HEK293 (cell line): ENCODE data around the gene CD274.

Experiments used
- CTCF ChIA-PET: fragments of 350-600 bp; formaldehyde crosslinking; extraction: SDS; loops from one replicate; lab custom pipeline; 2021; ENCODE audit warnings: antibody characterized with exemption; lab: Yijun Ruan, JAX
- POLR2A ChIA-PET: fragments of 300-600 bp; formaldehyde crosslinking; extraction: SDS; loops from one replicate; lab custom pipeline; 2020; ENCODE audit warnings: antibody characterized with exemption, inconsistent platforms; lab: Yijun Ruan, JAX
- H3K27ac ChIP-seq: fragments of 200-500 bp; sonication (Bioruptor generic); 2 replicates; pipeline ENCODE4 v1.5.1; 2014; ENCODE audit warnings: low read depth, low read length, control low read depth, inconsistent platforms; ENCODE audit errors: extremely low read depth
- H3K36me3 ChIP-seq, 2 experiments: fragments of 200-500 bp in 1 of 2; sonication (Bioruptor generic) in 1 of 2; 1 replicate in 1 of 2; 2 replicates in 1 of 2; pipeline ENCODE4 v1.5.1; 2014 to 2017; ENCODE audit warnings: inconsistent platforms in 2 of 2, low read length in 2 of 2; ENCODE audit not compliant: control insufficient read depth in 2 of 2, insufficient read depth in 1 of 2
- H3K4me1 ChIP-seq: fragments of 200-500 bp; sonication (Bioruptor generic); 2 replicates; pipeline ENCODE4 v1.5.1; 2014; ENCODE audit warnings: mild to moderate bottlenecking, low read length, inconsistent platforms; ENCODE audit not compliant: control insufficient read depth, insufficient read depth
- H3K4me3 ChIP-seq: 2 replicates; pipeline ENCODE4 v1.5.1; 2011; ENCODE audit warnings: low read depth, mild to moderate bottlenecking, control low read depth, low read length, moderate library complexity
- H3K9me3 ChIP-seq: fragments of 200-500 bp; sonication (Bioruptor generic); 2 replicates; pipeline ENCODE4 v1.5.1; 2014; ENCODE audit warnings: low read depth, low read length, inconsistent platforms; ENCODE audit not compliant: control insufficient read depth, insufficient read depth
- FEZF1 ChIP-seq: fragments of 450-650 bp; formaldehyde crosslinking; IDR thresholded peaks from 2 replicates; pipeline ENCODE4 v1.5.1; 2016; ENCODE audit warnings: missing biosample characterization, missing genetic modification characterization
- GLIS1 ChIP-seq: fragments of 450-650 bp; formaldehyde crosslinking; IDR thresholded peaks from 2 replicates; pipeline ENCODE4 v1.5.1; 2016; ENCODE audit warnings: missing biosample characterization, missing genetic modification characterization
- HOXA7 ChIP-seq: sonication (generic); formaldehyde crosslinking; IDR thresholded peaks from 2 replicates; pipeline ENCODE4 v1.8.1; 2022; ENCODE audit warnings: missing genetic modification reagents, borderline replicate concordance
- KLF7 ChIP-seq: fragments of 450-650 bp; formaldehyde crosslinking; IDR thresholded peaks from 2 replicates; pipeline ENCODE4 v1.5.1; 2016; ENCODE audit warnings: missing biosample characterization, missing genetic modification characterization, borderline replicate concordance
- SP3 ChIP-seq: fragments of 450-650 bp; formaldehyde crosslinking; IDR thresholded peaks from 2 replicates; pipeline ENCODE4 v1.5.1; 2016; ENCODE audit warnings: missing biosample characterization, missing genetic modification characterization
- ZFHX2 ChIP-seq: fragments of 450-650 bp; formaldehyde crosslinking; conservative IDR thresholded peaks from 2 replicates; pipeline ENCODE4 v1.5.1; 2016; ENCODE audit warnings: missing biosample characterization, missing genetic modification characterization
- ZFP37 ChIP-seq: fragments of 450-650 bp; formaldehyde crosslinking; IDR thresholded peaks from 2 replicates; pipeline ENCODE4 v1.5.1; 2016; ENCODE audit warnings: missing biosample characterization, missing genetic modification characterization
- ZNF132 ChIP-seq: fragments of 450-650 bp; formaldehyde crosslinking; IDR thresholded peaks from 2 replicates; pipeline ENCODE4 v1.5.1; 2017; ENCODE audit warnings: missing biosample characterization, missing genetic modification characterization, borderline replicate concordance
- ZNF138 ChIP-seq: fragments of 450-650 bp; formaldehyde crosslinking; IDR thresholded peaks from 2 replicates; pipeline ENCODE4 v1.5.1; 2016; ENCODE audit warnings: missing biosample characterization, missing genetic modification characterization, borderline replicate concordance
- ZNF174 ChIP-seq: fragments of 450-650 bp; formaldehyde crosslinking; IDR thresholded peaks from 2 replicates; pipeline ENCODE4 v1.5.0; 2017; ENCODE audit warnings: missing biosample characterization, mild to moderate bottlenecking, missing genetic modification characterization
- ZNF2 ChIP-seq: fragments of 450-650 bp; formaldehyde crosslinking; IDR thresholded peaks from 2 replicates; pipeline ENCODE4 v1.5.1; 2016; ENCODE audit warnings: missing biosample characterization, missing genetic modification characterization
- ZNF292 ChIP-seq: fragments of 450-650 bp; formaldehyde crosslinking; IDR thresholded peaks from 2 replicates; pipeline ENCODE4 v1.5.1; 2016; ENCODE audit warnings: low read depth, missing biosample characterization, missing genetic modification characterization, borderline replicate concordance
- ZNF335 ChIP-seq: fragments of 450-650 bp; formaldehyde crosslinking; conservative IDR thresholded peaks from 2 replicates; pipeline ENCODE4 v1.5.1; 2016; ENCODE audit warnings: missing biosample characterization, missing genetic modification characterization
- ZNF423 ChIP-seq: fragments of 450-650 bp; formaldehyde crosslinking; IDR thresholded peaks from 2 replicates; pipeline ENCODE4 v1.5.1; 2016; ENCODE audit warnings: missing biosample characterization, missing genetic modification characterization
- ZNF501 ChIP-seq: fragments of 450-650 bp; formaldehyde crosslinking; IDR thresholded peaks from 2 replicates; pipeline ENCODE4 v1.5.1; 2016; ENCODE audit warnings: missing biosample characterization, missing genetic modification characterization
- ZNF76 ChIP-seq: fragments of 450-650 bp; formaldehyde crosslinking; IDR thresholded peaks from 2 replicates; pipeline ENCODE4; 2016; ENCODE audit warnings: low read depth, missing biosample characterization, missing genetic modification characterization, borderline replicate concordance
- ZNF843 ChIP-seq: fragments of 450-650 bp; formaldehyde crosslinking; IDR thresholded peaks from 2 replicates; pipeline ENCODE4 v1.5.1; 2016; ENCODE audit warnings: missing biosample characterization, missing genetic modification characterization
- TF ChIP-seq, protein P1 (sequence below): fragments of 450-650 bp; formaldehyde crosslinking; IDR thresholded peaks from 2 replicates; pipeline ENCODE4 v1.5.1; 2016; ENCODE audit warnings: missing biosample characterization, missing genetic modification characterization
- TF ChIP-seq, protein P2 (sequence below): fragments of 450-650 bp; formaldehyde crosslinking; IDR thresholded peaks from 2 replicates; pipeline ENCODE4 v1.5.1; 2016; ENCODE audit warnings: missing biosample characterization, missing genetic modification characterization, borderline replicate concordance
- TF ChIP-seq, protein P3 (sequence below): fragments of 450-650 bp; formaldehyde crosslinking; IDR thresholded peaks from 2 replicates; pipeline ENCODE4 v1.5.1; 2016; ENCODE audit warnings: missing biosample characterization, missing genetic modification characterization
- TF ChIP-seq, protein P4 (sequence below): fragments of 450-650 bp; formaldehyde crosslinking; IDR thresholded peaks from 2 replicates; pipeline ENCODE4 v1.5.1; 2017; ENCODE audit warnings: missing biosample characterization, missing genetic modification characterization

CD274 gene

DNA sequence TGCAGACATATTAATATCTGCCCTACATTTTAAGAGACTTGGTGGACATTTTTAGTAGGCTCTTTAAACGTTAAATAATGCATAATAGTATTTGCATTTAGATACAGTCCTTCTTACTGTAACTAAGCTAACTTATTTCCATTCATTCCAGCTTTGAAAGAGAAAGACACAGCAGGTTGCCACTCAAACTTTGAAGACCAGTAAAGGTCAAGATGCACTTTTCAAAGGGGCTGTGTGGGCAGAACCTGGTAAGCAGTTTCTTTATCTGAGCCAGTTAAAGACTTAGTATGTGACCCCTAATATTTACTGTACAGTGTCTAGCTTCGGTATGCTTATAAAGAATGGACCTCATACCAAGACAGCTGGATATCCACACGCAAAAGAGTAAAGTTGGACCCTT, 33.4 kb upstream of the CD274 start:
- Histone ChIP-seq H3K27ac (no peak overlapping the region), H3K36me3 (peaks cover 0 to 6% of the 10 kb centered on the region in 2 experiments; a peak in 1 of 3 replicates), H3K4me1 (no peaks in the 10 kb centered on the region), H3K9me3 (no peaks in the 10 kb centered on the region), H3K4me3 (no peak overlapping the region)
- CTCF ChIA-PET = interaction anchor here (0.6 to 1.3 kb wide), 4 partner anchors 8 to 231 kb away, joined by 3 to 5 read pairs (median 4); no protein-coding TSS in a partner anchor
- POLR2A ChIA-PET = interaction anchor here (0.7 kb wide), 1 partner anchor 138 kb away, joined by 4 read pairs; no protein-coding TSS in a partner anchor
- TF ChIP-seq GLIS1 (tag by site-specific recombination) = no peak
- TF ChIP-seq ZNF843 (tag by site-specific recombination) = no peak
- TF ChIP-seq ZNF335 (tag by site-specific recombination) = no peak
- TF ChIP-seq FEZF1 = no peak
- no peak for TF ChIP-seq ZNF2 (tag by site-specific recombination)
- no peak for TF ChIP-seq ZFP37 (tag by site-specific recombination)
- TF ChIP-seq KLF7 (tag by site-specific recombination) = no peak
- no peak for TF ChIP-seq SP3 (tag by site-specific recombination)
- no peak for TF ChIP-seq ZNF138 (tag by site-specific recombination)
- TF ChIP-seq, protein P1, sequence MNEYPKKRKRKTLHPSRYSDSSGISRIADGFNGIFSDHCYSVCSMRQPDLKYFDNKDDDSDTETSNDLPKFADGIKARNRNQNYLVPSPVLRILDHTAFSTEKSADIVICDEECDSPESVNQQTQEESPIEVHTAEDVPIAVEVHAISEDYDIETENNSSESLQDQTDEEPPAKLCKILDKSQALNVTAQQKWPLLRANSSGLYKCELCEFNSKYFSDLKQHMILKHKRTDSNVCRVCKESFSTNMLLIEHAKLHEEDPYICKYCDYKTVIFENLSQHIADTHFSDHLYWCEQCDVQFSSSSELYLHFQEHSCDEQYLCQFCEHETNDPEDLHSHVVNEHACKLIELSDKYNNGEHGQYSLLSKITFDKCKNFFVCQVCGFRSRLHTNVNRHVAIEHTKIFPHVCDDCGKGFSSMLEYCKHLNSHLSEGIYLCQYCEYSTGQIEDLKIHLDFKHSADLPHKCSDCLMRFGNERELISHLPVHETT (tag by site-specific recombination) = no peak
- TF ChIP-seq ZNF174 = no peak
- TF ChIP-seq, protein P2, sequence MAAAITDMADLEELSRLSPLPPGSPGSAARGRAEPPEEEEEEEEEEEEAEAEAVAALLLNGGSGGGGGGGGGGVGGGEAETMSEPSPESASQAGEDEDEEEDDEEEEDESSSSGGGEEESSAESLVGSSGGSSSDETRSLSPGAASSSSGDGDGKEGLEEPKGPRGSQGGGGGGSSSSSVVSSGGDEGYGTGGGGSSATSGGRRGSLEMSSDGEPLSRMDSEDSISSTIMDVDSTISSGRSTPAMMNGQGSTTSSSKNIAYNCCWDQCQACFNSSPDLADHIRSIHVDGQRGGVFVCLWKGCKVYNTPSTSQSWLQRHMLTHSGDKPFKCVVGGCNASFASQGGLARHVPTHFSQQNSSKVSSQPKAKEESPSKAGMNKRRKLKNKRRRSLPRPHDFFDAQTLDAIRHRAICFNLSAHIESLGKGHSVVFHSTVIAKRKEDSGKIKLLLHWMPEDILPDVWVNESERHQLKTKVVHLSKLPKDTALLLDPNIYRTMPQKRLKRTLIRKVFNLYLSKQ (tag by site-specific recombination) = no peak
- no peak for TF ChIP-seq ZNF76 (tag by site-specific recombination)
- TF ChIP-seq, all 188 proteins: peak for 0

DNA sequence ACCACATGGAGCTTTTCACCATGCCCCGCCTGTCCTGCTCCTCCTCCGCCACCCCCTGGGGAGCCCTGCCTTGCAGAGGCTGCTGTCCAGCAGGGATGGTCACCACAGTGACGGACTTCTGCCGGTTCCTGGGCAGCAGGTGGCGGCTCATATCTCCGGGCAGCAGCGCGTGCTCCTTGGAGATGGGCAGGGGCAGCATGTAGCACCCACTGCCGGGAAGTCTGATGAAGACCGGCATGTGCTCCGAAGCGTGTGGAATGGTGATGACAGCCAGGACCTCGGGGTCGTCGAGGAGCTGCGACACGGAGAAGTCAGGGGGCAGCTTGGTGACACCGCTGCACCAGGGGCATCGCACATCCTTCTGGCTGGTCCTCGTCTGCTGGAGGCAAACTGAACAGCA, 31.9 kb upstream of the CD274 start:
- no peak for TF ChIP-seq HOXA7
- TF ChIP-seq ZFHX2 (tag by site-specific recombination) = no peak
- TF ChIP-seq ZNF423 = no peak
- no peak for TF ChIP-seq ZNF132 (tag by site-specific recombination)
- TF ChIP-seq ZNF501 (tag by site-specific recombination) = no peak
- TF ChIP-seq, protein P3, sequence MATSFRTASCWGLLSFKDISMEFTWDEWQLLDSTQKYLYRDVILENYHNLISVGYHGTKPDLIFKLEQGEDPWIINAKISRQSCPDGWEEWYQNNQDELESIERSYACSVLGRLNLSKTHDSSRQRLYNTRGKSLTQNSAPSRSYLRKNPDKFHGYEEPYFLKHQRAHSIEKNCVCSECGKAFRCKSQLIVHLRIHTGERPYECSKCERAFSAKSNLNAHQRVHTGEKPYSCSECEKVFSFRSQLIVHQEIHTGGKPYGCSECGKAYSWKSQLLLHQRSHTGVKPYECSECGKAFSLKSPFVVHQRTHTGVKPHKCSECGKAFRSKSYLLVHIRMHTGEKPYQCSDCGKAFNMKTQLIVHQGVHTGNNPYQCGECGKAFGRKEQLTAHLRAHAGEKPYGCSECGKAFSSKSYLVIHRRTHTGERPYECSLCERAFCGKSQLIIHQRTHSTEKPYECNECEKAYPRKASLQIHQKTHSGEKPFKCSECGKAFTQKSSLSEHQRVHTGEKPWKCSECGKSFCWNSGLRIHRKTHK (tag by site-specific recombination) = no peak
- no peak for TF ChIP-seq ZNF292
- TF ChIP-seq, protein P4, sequence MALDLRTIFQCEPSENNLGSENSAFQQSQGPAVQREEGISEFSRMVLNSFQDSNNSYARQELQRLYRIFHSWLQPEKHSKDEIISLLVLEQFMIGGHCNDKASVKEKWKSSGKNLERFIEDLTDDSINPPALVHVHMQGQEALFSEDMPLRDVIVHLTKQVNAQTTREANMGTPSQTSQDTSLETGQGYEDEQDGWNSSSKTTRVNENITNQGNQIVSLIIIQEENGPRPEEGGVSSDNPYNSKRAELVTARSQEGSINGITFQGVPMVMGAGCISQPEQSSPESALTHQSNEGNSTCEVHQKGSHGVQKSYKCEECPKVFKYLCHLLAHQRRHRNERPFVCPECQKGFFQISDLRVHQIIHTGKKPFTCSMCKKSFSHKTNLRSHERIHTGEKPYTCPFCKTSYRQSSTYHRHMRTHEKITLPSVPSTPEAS (tag by site-specific recombination) = no peak
- no peaks in the 10 kb centered on the region for H3K9me3 ChIP-seq
- H3K4me3 ChIP-seq = no peak overlapping the region
- ChIA-PET CTCF (no interaction called here), POLR2A (no interaction called here)
- peaks cover 0 to 6% of the 10 kb centered on the region in 2 experiments; a peak in 1 of 3 replicates for H3K36me3 ChIP-seq
- H3K27ac ChIP-seq = no peak overlapping the region
- no peaks in the 10 kb centered on the region for H3K4me1 ChIP-seq
